ENCODE measurements around the gene FMNL3. TPM values are rescaled to one million over a fixed set of nuclear protein-coding genes. Genes with fewer than 3 reads are reported as not detected.

FMNL3 gene
- total and polyA plus RNA-seq, 5 donors from 2014 or later: 3.8 to 21.4 (median 6.0) TPM

- no peaks in the 10 kb centered on the region for H3K9me3 Mint-ChIP-seq
- DNase-seq: peak; percentile 2 to 39 (median 7)
- Histone ChIP-seq H3K4me1 (ENCODE audit: control insufficient read depth, insufficient read depth, low read length, poor library complexity, severe bottlenecking) (peaks cover 41% of the 10 kb centered on the region), H3K27ac (ENCODE audit: insufficient read depth, low read length, poor library complexity, severe bottlenecking) (peak overlapping the region; percentile 74), H3K4me3 (ENCODE audit: low read depth, low read length) (peak overlapping the region; percentile 76), H3K36me3 (ENCODE audit: control insufficient read depth, insufficient read depth, low read length) (no peaks in the 10 kb centered on the region), H3K27me3 (ENCODE audit: control insufficient read depth, insufficient read depth, low read length) (peaks cover 12% of the 10 kb centered on the region), H3K9me3 (ENCODE audit: control insufficient read depth in 2 of 2, low read length in 2 of 2) (no peaks in the 10 kb centered on the region)
- H3K27ac Mint-ChIP-seq: peak overlapping the region; percentile 89 to 92 (median 92)
- H3K36me3 Mint-ChIP-seq: no peaks in the 10 kb centered on the region
- peaks cover 7 to 49% (median 40%) of the 10 kb centered on the region in 4 donors for H3K4me1 Mint-ChIP-seq
- ATAC-seq (ENCODE audit: low read depth in 2 of 2): peak; percentile 9 to 15
- peak overlapping the region; percentile 82 to 96 (median 92) for H3K4me3 Mint-ChIP-seq
- H3K27me3 Mint-ChIP-seq: peaks cover 15% of the 10 kb centered on the region
These were observed 666 bp downstream of the FMNL3 start for GRCh38 chr12:49706351-49707127.

GRCh38 chr12:49705479-49706134 is 1.6 kb downstream of the FMNL3 start:
- no peak for ATAC-seq (ENCODE audit: low read depth in 2 of 2)

DNA sequence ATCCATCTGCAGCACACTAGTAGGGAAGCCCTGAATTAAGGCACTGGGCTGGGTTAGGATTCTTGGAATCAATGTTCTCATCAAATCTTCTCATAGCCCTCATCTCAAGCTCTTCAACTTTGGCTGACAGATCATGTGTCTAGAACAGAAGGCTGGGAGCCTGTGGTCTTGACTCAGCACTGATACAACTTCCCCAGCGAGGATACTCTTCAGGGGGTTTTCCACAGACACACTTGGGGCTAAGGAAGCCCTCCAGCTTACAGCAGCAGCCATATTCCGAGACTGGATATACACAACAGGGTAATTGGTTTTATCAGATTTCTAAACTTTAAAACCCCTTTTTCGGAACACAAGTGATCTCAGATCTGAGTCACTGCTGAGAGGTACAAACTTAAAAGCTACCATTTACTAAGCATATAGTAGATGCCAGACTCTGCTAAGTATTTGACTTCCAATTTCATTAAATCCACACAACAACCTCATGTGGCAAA is 3.5 kb downstream of the FMNL3 start:
- Histone ChIP-seq H3K27me3 (ENCODE audit: control insufficient read depth, insufficient read depth, low read length) (no peaks in the 10 kb centered on the region), H3K36me3 (ENCODE audit: control insufficient read depth, insufficient read depth, low read length) (no peaks in the 10 kb centered on the region), H3K4me3 (ENCODE audit: low read depth, low read length) (peak overlapping the region; percentile 26), H3K27ac (ENCODE audit: insufficient read depth, low read length, poor library complexity, severe bottlenecking) (no peak overlapping the region), H3K9me3 (ENCODE audit: control insufficient read depth in 2 of 2, low read length in 2 of 2) (no peaks in the 10 kb centered on the region), H3K4me1 (ENCODE audit: control insufficient read depth, insufficient read depth, low read length, poor library complexity, severe bottlenecking) (peaks cover 53% of the 10 kb centered on the region)
- peaks cover 6% of the 10 kb centered on the region for H3K27me3 Mint-ChIP-seq
- peaks cover 19 to 66% (median 56%) of the 10 kb centered on the region in 4 donors for H3K4me1 Mint-ChIP-seq
- peak overlapping the region in 3 of 4 donors; percentile 56 to 82 (median 59) for H3K4me3 Mint-ChIP-seq
- ATAC-seq (ENCODE audit: low read depth in 2 of 2) (no peak), DNase-seq (peak in 2 of 3 donors; percentile 11 to 40)
- peak overlapping the region; percentile 62 to 97 (median 73) for H3K27ac Mint-ChIP-seq
- no peaks in the 10 kb centered on the region for H3K36me3 Mint-ChIP-seq
- H3K9me3 Mint-ChIP-seq: no peaks in the 10 kb centered on the region

More at GRCh38 chr12:49705479-49706134, 1.6 kb downstream of the FMNL3 start:
- Histone ChIP-seq H3K36me3 (ENCODE audit: control insufficient read depth, insufficient read depth, low read length) (no peaks in the 10 kb centered on the region), H3K4me1 (ENCODE audit: control insufficient read depth, insufficient read depth, low read length, poor library complexity, severe bottlenecking) (peaks cover 41% of the 10 kb centered on the region), H3K4me3 (ENCODE audit: low read depth, low read length) (peak overlapping the region; percentile 76), H3K27me3 (ENCODE audit: control insufficient read depth, insufficient read depth, low read length) (peaks cover 6% of the 10 kb centered on the region), H3K27ac (ENCODE audit: insufficient read depth, low read length, poor library complexity, severe bottlenecking) (no peak overlapping the region), H3K9me3 (ENCODE audit: control insufficient read depth in 2 of 2, low read length in 2 of 2) (no peaks in the 10 kb centered on the region)
- no peaks in the 10 kb centered on the region for H3K9me3 Mint-ChIP-seq
- peaks cover 7 to 53% (median 43%) of the 10 kb centered on the region in 4 donors for H3K4me1 Mint-ChIP-seq
- no peaks in the 10 kb centered on the region for H3K36me3 Mint-ChIP-seq
- peak overlapping the region; percentile 82 to 96 (median 92) for H3K4me3 Mint-ChIP-seq
- H3K27ac Mint-ChIP-seq: peak overlapping the region in 2 of 3 donors; percentile 89 to 92
- peak in 2 of 3 donors; percentile 2 to 32 for DNase-seq
- peaks cover 15% of the 10 kb centered on the region for H3K27me3 Mint-ChIP-seq

- ATAC-seq (ENCODE audit: low read depth in 2 of 2) (no peak), DNase-seq (no peak)
- peak overlapping the region in 2 of 4 donors; percentile 50 to 82 for H3K4me3 Mint-ChIP-seq
- H3K27me3 Mint-ChIP-seq: peaks cover 4% of the 10 kb centered on the region
- no peaks in the 10 kb centered on the region for H3K36me3 Mint-ChIP-seq
- H3K36me3 ChIP-seq (ENCODE audit: control insufficient read depth, insufficient read depth, low read length): no peaks in the 10 kb centered on the region
- no peak overlapping the region for H3K27ac ChIP-seq (ENCODE audit: insufficient read depth, low read length, poor library complexity, severe bottlenecking)
- peaks cover 24 to 73% (median 62%) of the 10 kb centered on the region in 4 donors for H3K4me1 Mint-ChIP-seq
- H3K27ac Mint-ChIP-seq: peak overlapping the region in 2 of 3 donors; percentile 69 to 73
- peaks cover 62% of the 10 kb centered on the region for H3K4me1 ChIP-seq (ENCODE audit: control insufficient read depth, insufficient read depth, low read length, poor library complexity, severe bottlenecking)
- no peaks in the 10 kb centered on the region for H3K9me3 ChIP-seq (ENCODE audit: control insufficient read depth in 2 of 2, low read length in 2 of 2)
- H3K9me3 Mint-ChIP-seq: no peaks in the 10 kb centered on the region
- no peak overlapping the region for H3K4me3 ChIP-seq (ENCODE audit: low read depth, low read length)
- no peaks in the 10 kb centered on the region for H3K27me3 ChIP-seq (ENCODE audit: control insufficient read depth, insufficient read depth, low read length)
These were observed 4.5 kb downstream of the FMNL3 start for GRCh38 chr12:49702676-49703215.

- ATAC-seq (ENCODE audit: low read depth in 2 of 2) (no peak), DNase-seq (no peak)
- H3K4me1 Mint-ChIP-seq: peaks cover 24 to 75% (median 59%) of the 10 kb centered on the region in 4 donors
- peak overlapping the region in 1 of 4 donors; percentile 82 for H3K4me3 Mint-ChIP-seq
- no peaks in the 10 kb centered on the region for H3K27me3 Mint-ChIP-seq
- Histone ChIP-seq H3K4me1 (ENCODE audit: control insufficient read depth, insufficient read depth, low read length, poor library complexity, severe bottlenecking) (peaks cover 62% of the 10 kb centered on the region), H3K9me3 (ENCODE audit: control insufficient read depth in 2 of 2, low read length in 2 of 2) (no peaks in the 10 kb centered on the region), H3K27ac (ENCODE audit: insufficient read depth, low read length, poor library complexity, severe bottlenecking) (no peak overlapping the region), H3K36me3 (ENCODE audit: control insufficient read depth, insufficient read depth, low read length) (no peaks in the 10 kb centered on the region), H3K4me3 (ENCODE audit: low read depth, low read length) (no peak overlapping the region), H3K27me3 (ENCODE audit: control insufficient read depth, insufficient read depth, low read length) (no peaks in the 10 kb centered on the region)
- H3K36me3 Mint-ChIP-seq: no peaks in the 10 kb centered on the region
- H3K27ac Mint-ChIP-seq: no peak overlapping the region
- H3K9me3 Mint-ChIP-seq: no peaks in the 10 kb centered on the region
These were observed 5.2 kb downstream of the FMNL3 start for GRCh38 chr12:49702009-49702408.

DNA sequence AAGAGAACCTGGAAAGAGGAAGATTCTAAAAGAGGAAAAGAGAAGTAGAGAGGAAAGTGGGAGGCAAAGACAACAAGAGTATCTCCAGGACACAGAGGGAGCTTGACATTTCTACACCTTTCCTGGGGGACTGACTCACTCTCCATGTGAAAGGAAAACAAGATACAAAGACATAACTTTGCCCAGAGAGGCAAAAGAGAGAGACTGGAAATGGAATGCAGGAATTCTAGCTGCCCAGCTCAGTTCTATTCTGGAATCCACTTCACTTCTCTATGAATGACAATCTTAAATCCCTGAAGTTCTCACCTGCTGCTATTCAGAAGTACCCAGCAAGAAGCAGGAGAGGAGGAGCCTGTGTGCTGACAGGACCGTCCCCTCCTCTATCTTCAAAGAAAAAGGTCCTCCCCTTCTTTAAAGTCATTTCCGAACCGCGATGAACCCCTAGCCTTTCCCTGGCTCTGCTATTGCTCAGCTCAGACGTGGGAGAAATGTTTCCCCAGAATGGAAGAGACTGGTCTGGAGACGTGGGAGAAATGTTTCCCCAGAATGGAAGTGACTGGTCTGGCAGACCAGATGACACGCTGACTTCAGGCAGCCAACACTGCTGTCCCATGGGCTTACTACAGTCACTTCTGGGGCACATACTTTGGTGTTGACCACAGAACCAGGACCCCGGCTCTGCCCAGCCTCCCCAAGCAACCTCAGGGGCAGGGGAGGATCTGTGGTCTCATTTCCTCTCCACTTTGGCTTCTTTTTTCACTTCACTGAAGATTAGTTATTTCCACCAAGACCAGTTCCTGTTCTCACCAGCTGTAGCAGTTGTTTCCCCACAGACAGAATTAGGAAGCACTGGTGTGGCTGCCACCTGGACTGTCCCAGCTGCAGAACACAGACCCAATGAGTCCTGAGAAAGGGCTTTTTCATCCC is 8.3 kb downstream of the FMNL3 start:
- peaks cover 35% of the 10 kb centered on the region for H3K4me1 ChIP-seq (ENCODE audit: control insufficient read depth, insufficient read depth, low read length, poor library complexity, severe bottlenecking)
- peak overlapping the region; percentile 70 for H3K4me3 ChIP-seq (ENCODE audit: low read depth, low read length)
- H3K36me3 ChIP-seq (ENCODE audit: control insufficient read depth, insufficient read depth, low read length): no peaks in the 10 kb centered on the region
- peak in 2 of 3 donors; percentile 25 to 68 for DNase-seq
- no peaks in the 10 kb centered on the region for H3K27me3 ChIP-seq (ENCODE audit: control insufficient read depth, insufficient read depth, low read length)
- peaks cover 17 to 61% (median 43%) of the 10 kb centered on the region in 4 donors for H3K4me1 Mint-ChIP-seq
- peak overlapping the region; percentile 58 to 90 (median 84) for H3K4me3 Mint-ChIP-seq
- peak overlapping the region; percentile 50 to 86 (median 73) for H3K27ac Mint-ChIP-seq
- peak overlapping the region; percentile 55 for H3K27ac ChIP-seq (ENCODE audit: insufficient read depth, low read length, poor library complexity, severe bottlenecking)
- H3K27me3 Mint-ChIP-seq: no peaks in the 10 kb centered on the region
- ATAC-seq (ENCODE audit: low read depth in 2 of 2): peak; percentile 63 to 65
- no peaks in the 10 kb centered on the region for H3K9me3 Mint-ChIP-seq
- no peaks in the 10 kb centered on the region for H3K36me3 Mint-ChIP-seq
- no peaks in the 10 kb centered on the region for H3K9me3 ChIP-seq (ENCODE audit: control insufficient read depth in 2 of 2, low read length in 2 of 2)

DNA sequence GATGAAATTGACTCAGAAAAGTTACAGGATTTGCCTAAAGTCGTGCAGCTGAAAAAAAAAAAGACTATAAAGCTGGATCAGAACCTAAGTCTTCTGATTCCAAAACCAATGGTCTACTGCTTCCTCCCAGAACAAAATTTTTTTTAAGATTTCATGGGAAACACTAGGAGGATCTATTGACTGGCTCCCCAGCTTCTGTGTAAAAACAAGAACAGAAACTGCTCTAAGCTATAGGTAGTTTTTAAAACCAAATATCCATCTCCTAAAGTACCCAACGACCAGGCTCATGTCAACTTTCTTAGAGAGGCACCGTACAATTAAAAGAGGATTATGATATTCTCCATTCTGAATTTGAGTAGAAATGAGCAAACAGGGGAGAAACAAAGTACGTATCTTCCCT is 9.4 kb downstream of the FMNL3 start:
- Mint-ChIP-seq H3K27me3 (no peaks in the 10 kb centered on the region), H3K27ac (no peak overlapping the region), H3K4me1 (peaks cover 19 to 56% (median 36%) of the 10 kb centered on the region in 4 donors), H3K36me3 (peaks cover under 1% of the 10 kb centered on the region), H3K9me3 (no peaks in the 10 kb centered on the region), H3K4me3 (peak overlapping the region in 1 of 4 donors; percentile 58)
- no peak overlapping the region for H3K27ac ChIP-seq (ENCODE audit: insufficient read depth, low read length, poor library complexity, severe bottlenecking)
- no peak overlapping the region for H3K4me3 ChIP-seq (ENCODE audit: low read depth, low read length)
- no peak for ATAC-seq (ENCODE audit: low read depth in 2 of 2)
- no peaks in the 10 kb centered on the region for H3K36me3 ChIP-seq (ENCODE audit: control insufficient read depth, insufficient read depth, low read length)
- H3K9me3 ChIP-seq (ENCODE audit: control insufficient read depth in 2 of 2, low read length in 2 of 2): no peaks in the 10 kb centered on the region
- DNase-seq: no peak
- H3K4me1 ChIP-seq (ENCODE audit: control insufficient read depth, insufficient read depth, low read length, poor library complexity, severe bottlenecking): peaks cover 24% of the 10 kb centered on the region
- no peaks in the 10 kb centered on the region for H3K27me3 ChIP-seq (ENCODE audit: control insufficient read depth, insufficient read depth, low read length)

All from CD4-positive, CD25-positive, alpha-beta regulatory T cell (primary cell).